Activated CD8-positive, alpha-beta T cell treated with anti-CD3 and anti-CD28 coated beads for 36 hours (primary cell): ENCODE results near the gene MRPL11. TPM values are rescaled to one million over a fixed set of nuclear protein-coding genes. Genes with fewer than 3 reads are reported as not detected.
A peak's percentile ranks its signal among the peaks of the same experiment; 100 is the strongest.

ENCODE experiments used
- ATAC-seq: fragments of 200-7000 bp; cut with Tn5 transposase; one replicate; pipeline ENCODE4 v1.10.0; 2021; ENCODE audit warnings: mild to moderate bottlenecking, moderate library complexity
- CTCF ChIA-PET: fragments of 350-600 bp; sonication (Branson Sonifier 250); formaldehyde crosslinking; loops from one replicate; lab custom pipeline; 2021; ENCODE audit warnings: antibody characterized with exemption; lab: Charles Lee
- POLR2A ChIA-PET: fragments of 350-600 bp; sonication (Branson Sonifier 250); formaldehyde crosslinking; loops from one replicate; lab custom pipeline; 2021; ENCODE audit warnings: antibody characterized with exemption; lab: Charles Lee
- DNase-seq: peaks from one replicate; pipeline ENCODE4 v3.0.0-alpha.2; 2020
- H3K27ac Mint-ChIP-seq: one replicate; pipeline ENCODE4 v1.8.0; 2021; ENCODE audit warnings: mild to moderate bottlenecking, mixed read lengths
- H3K27me3 Mint-ChIP-seq: one replicate; pipeline ENCODE4 v1.8.0; 2021; ENCODE audit warnings: mixed read lengths
- H3K36me3 Mint-ChIP-seq: one replicate; pipeline ENCODE4 v1.8.0; 2021; ENCODE audit warnings: low read depth, mixed read lengths
- H3K4me1 Mint-ChIP-seq: one replicate; pipeline ENCODE4 v1.8.0; 2021; ENCODE audit warnings: low read depth, mixed read lengths
- H3K4me3 Mint-ChIP-seq: one replicate; pipeline ENCODE4 v1.8.0; 2021; ENCODE audit warnings: mild to moderate bottlenecking, moderate library complexity, mixed read lengths
- H3K9me3 Mint-ChIP-seq: one replicate; pipeline ENCODE4 v1.8.0; 2021; ENCODE audit warnings: mixed read lengths
- CTCF ChIP-seq: fragments of 200-600 bp; IDR thresholded peaks from one replicate; pipeline ENCODE4 v1.8.0; 2022; ENCODE audit warnings: antibody characterized with exemption, mild to moderate bottlenecking
- intact Hi-C: fragments of 100-400 bp; cut with micrococcal nuclease; formaldehyde crosslinking; loops from one replicate; pipeline ENCODE4 v1.10.0; 2022
- total RNA-seq, 2 experiments: library from RNA; stranded (reverse); gene quantifications; one replicate each; pipeline ENCODE4 v1.2.3, GENCODE V29; 2021

The MRPL11 gene
- total RNA-seq, 2 experiments from 2014 or later = 135 to 142 TPM

GRCh38 chr11:66429983-66430602 is 8.6 kb downstream of the MRPL11 start:
- H3K27ac Mint-ChIP-seq = no peak overlapping the region
- peak; percentile 87 for ATAC-seq
- POLR2A ChIA-PET = interaction anchor here (0.7 kb wide), 1 partner anchor 392 kb away, joined by 3 read pairs; no protein-coding TSS in a partner anchor

GRCh38 chr11:66428933-66429332 is 9.7 kb downstream of the MRPL11 start:
- ATAC-seq (no peak), DNase-seq (no peak)
- TF ChIP-seq CTCF = no peak
- no peak overlapping the region for H3K27ac Mint-ChIP-seq
- intact Hi-C loops = no loop called here
- no peaks in the 10 kb centered on the region for H3K27me3 Mint-ChIP-seq
- H3K4me1 Mint-ChIP-seq = peaks cover 3% of the 10 kb centered on the region
- no peaks in the 10 kb centered on the region for H3K9me3 Mint-ChIP-seq
- peaks cover 10% of the 10 kb centered on the region for H3K36me3 Mint-ChIP-seq
- ChIA-PET CTCF (interaction anchor here (0.9 to 7.4 kb wide), 13 partner anchors 10 to 392 kb away, joined by 3 to 91 read pairs (median 4); partner anchors contain the start of genes DPP3 and MRPL11), POLR2A (interaction anchor here (1.7 kb wide), 1 partner anchor 12 kb away, joined by 4 read pairs; no protein-coding TSS in a partner anchor)
- H3K4me3 Mint-ChIP-seq = no peak overlapping the region

More at GRCh38 chr11:66429983-66430602, 8.6 kb downstream of the MRPL11 start:
- CTCF ChIA-PET = interaction anchor here (0.8 to 7.4 kb wide), 13 partner anchors 9 to 391 kb away, joined by 3 to 91 read pairs (median 6); partner anchors contain the start of genes MRPL11 and NPAS4
- Mint-ChIP-seq H3K4me3 (no peak overlapping the region), H3K9me3 (no peaks in the 10 kb centered on the region), H3K4me1 (peaks cover 3% of the 10 kb centered on the region), H3K36me3 (peaks cover 14% of the 10 kb centered on the region), H3K27me3 (no peaks in the 10 kb centered on the region)
- peak; percentile 93 for DNase-seq
- intact Hi-C loops = no loop called here
- TF ChIP-seq CTCF = peak; percentile 85

GRCh38 chr11:66426314-66426713 is 12.3 kb downstream of the MRPL11 start:
- H3K4me3 Mint-ChIP-seq = no peak overlapping the region
- H3K36me3 Mint-ChIP-seq = peaks cover 5% of the 10 kb centered on the region
- ATAC-seq = no peak
- TF ChIP-seq CTCF = no peak
- ChIA-PET CTCF (interaction anchor here (3.7 to 7.4 kb wide), 2 partner anchors 9 to 18 kb away, joined by 24 to 91 read pairs; no protein-coding TSS in a partner anchor), POLR2A (no interaction called here)
- intact Hi-C loops = no loop called here
- H3K4me1 Mint-ChIP-seq = peaks cover 3% of the 10 kb centered on the region
- H3K9me3 Mint-ChIP-seq = no peaks in the 10 kb centered on the region
- H3K27ac Mint-ChIP-seq = no peak overlapping the region
- DNase-seq = no peak
- peaks cover 2% of the 10 kb centered on the region for H3K27me3 Mint-ChIP-seq

GRCh38 chr11:66421492-66422205 is 17.0 kb downstream of the MRPL11 start:
- POLR2A ChIA-PET = interaction anchor here (0.6 to 1.6 kb wide), 12 partner anchors 11 to 286 kb away, joined by 3 to 7 read pairs (median 4); partner anchors contain the start of genes DPP3 and MRPL11
- intact Hi-C loops = loop anchor here (5.0 kb wide), 1 partner anchor 256 kb away; the partner anchor contains the start of gene RBM4B
- CTCF ChIA-PET = interaction anchor here (0.9 to 3.4 kb wide), 15 partner anchors 9 to 256 kb away, joined by 3 to 37 read pairs (median 5); partner anchors contain the start of genes DPP3, MRPL11, RBM4B and YIF1A
- ATAC-seq (peak; percentile 82), DNase-seq (peak; percentile 92)
- Mint-ChIP-seq H3K9me3 (no peaks in the 10 kb centered on the region), H3K27me3 (peaks cover 35% of the 10 kb centered on the region), H3K4me3 (no peak overlapping the region), H3K4me1 (peaks cover 28% of the 10 kb centered on the region), H3K27ac (no peak overlapping the region), H3K36me3 (no peaks in the 10 kb centered on the region)
- no peak for TF ChIP-seq CTCF
